ENCODE results near the gene ZNF227. TPM values are rescaled to one million over a fixed set of nuclear protein-coding genes. Genes with fewer than 3 reads are reported as not detected.
A peak's percentile ranks its signal among the peaks of the same experiment; 100 is the strongest.

Gene ZNF227
- total and polyA plus RNA-seq, 9 of the 15 experiments (the other 6 are each of a cell fraction or from before 2014, with no cell fraction given), result 3.0 to 15.1 (median 10.0) TPM

DNA sequence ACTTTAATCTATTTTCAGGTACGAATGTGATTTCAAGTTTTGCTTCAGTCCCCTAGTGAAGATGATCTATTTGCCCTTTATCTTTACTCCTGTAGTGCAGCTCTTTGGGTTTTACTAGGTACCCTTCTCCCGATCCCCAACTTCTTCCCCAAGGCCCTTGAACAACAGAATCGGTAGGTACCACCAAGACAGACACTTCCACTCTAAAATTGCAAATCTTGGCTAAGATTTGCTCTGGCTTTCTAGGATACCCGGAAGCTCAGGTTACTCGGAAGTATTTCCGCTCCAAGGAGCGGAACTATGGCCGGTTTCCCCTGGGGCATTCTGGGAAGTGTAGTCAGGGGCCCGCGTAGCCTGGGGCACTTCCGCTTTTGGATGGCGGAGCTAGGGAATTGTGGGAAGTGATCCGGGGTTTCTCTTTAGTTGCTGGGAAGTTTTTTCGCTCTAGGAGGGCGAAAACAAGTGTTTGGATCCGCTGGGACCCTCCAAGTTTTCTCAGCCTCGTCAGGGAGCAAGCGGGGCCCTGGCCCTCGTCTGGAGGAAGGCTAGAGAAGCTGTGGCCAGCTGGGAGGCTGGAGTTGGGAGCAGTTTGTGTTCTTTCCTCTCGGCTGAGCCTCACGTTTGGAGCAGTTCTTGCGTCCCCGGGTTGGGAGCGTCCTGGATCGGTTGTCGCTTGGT, 5.1 kb upstream of the ZNF227 start (continued):
- TF ChIP-seq, protein P1, sequence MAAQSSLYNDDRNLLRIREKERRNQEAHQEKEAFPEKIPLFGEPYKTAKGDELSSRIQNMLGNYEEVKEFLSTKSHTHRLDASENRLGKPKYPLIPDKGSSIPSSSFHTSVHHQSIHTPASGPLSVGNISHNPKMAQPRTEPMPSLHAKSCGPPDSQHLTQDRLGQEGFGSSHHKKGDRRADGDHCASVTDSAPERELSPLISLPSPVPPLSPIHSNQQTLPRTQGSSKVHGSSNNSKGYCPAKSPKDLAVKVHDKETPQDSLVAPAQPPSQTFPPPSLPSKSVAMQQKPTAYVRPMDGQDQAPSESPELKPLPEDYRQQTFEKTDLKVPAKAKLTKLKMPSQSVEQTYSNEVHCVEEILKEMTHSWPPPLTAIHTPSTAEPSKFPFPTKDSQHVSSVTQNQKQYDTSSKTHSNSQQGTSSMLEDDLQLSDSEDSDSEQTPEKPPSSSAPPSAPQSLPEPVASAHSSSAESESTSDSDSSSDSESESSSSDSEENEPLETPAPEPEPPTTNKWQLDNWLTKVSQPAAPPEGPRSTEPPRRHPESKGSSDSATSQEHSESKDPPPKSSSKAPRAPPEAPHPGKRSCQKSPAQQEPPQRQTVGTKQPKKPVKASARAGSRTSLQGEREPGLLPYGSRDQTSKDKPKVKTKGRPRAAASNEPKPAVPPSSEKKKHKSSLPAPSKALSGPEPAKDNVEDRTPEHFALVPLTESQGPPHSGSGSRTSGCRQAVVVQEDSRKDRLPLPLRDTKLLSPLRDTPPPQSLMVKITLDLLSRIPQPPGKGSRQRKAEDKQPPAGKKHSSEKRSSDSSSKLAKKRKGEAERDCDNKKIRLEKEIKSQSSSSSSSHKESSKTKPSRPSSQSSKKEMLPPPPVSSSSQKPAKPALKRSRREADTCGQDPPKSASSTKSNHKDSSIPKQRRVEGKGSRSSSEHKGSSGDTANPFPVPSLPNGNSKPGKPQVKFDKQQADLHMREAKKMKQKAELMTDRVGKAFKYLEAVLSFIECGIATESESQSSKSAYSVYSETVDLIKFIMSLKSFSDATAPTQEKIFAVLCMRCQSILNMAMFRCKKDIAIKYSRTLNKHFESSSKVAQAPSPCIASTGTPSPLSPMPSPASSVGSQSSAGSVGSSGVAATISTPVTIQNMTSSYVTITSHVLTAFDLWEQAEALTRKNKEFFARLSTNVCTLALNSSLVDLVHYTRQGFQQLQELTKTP (IDR thresholded peaks at IDR 0.05; ENCODE audit: low read depth in 1 of 2, partially characterized antibody in 2 of 2), result peak; percentile 21 to 94
- no peak for TF ChIP-seq RBM15 (IDR thresholded peaks at IDR 0.05; ENCODE audit: insufficient read depth, low read length)
- no peak for TF ChIP-seq HMGN3 (IDR thresholded peaks at IDR 0.05; ENCODE audit: borderline replicate concordance, extremely low read depth, insufficient read length, low read depth, low read length)
- TF ChIP-seq TSC22D4 (tag; IDR thresholded peaks at IDR 0.05), result no peak
- TF ChIP-seq, protein P2, sequence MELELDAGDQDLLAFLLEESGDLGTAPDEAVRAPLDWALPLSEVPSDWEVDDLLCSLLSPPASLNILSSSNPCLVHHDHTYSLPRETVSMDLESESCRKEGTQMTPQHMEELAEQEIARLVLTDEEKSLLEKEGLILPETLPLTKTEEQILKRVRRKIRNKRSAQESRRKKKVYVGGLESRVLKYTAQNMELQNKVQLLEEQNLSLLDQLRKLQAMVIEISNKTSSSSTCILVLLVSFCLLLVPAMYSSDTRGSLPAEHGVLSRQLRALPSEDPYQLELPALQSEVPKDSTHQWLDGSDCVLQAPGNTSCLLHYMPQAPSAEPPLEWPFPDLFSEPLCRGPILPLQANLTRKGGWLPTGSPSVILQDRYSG (tag; conservative IDR thresholded peaks at IDR 0.05; ENCODE audit: low read depth), result peak; percentile 67
- no peak for TF ChIP-seq PHB2 (IDR thresholded peaks at IDR 0.05; ENCODE audit: low read depth)
- TF ChIP-seq, protein P3, sequence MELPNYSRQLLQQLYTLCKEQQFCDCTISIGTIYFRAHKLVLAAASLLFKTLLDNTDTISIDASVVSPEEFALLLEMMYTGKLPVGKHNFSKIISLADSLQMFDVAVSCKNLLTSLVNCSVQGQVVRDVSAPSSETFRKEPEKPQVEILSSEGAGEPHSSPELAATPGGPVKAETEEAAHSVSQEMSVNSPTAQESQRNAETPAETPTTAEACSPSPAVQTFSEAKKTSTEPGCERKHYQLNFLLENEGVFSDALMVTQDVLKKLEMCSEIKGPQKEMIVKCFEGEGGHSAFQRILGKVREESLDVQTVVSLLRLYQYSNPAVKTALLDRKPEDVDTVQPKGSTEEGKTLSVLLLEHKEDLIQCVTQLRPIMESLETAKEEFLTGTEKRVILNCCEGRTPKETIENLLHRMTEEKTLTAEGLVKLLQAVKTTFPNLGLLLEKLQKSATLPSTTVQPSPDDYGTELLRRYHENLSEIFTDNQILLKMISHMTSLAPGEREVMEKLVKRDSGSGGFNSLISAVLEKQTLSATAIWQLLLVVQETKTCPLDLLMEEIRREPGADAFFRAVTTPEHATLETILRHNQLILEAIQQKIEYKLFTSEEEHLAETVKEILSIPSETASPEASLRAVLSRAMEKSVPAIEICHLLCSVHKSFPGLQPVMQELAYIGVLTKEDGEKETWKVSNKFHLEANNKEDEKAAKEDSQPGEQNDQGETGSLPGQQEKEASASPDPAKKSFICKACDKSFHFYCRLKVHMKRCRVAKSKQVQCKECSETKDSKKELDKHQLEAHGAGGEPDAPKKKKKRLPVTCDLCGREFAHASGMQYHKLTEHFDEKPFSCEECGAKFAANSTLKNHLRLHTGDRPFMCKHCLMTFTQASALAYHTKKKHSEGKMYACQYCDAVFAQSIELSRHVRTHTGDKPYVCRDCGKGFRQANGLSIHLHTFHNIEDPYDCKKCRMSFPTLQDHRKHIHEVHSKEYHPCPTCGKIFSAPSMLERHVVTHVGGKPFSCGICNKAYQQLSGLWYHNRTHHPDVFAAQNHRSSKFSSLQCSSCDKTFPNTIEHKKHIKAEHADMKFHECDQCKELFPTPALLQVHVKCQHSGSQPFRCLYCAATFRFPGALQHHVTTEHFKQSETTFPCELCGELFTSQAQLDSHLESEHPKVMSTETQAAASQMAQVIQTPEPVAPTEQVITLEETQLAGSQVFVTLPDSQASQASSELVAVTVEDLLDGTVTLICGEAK (IDR thresholded peaks at IDR 0.05), result peak; percentile 98
- TF ChIP-seq, protein P3 (CRISPR knock-in tag; IDR thresholded peaks at IDR 0.05), result no peak
- peak; percentile 99 for TF ChIP-seq SPI1 (IDR thresholded peaks at IDR 0.05; ENCODE audit: borderline replicate concordance, low read depth, low read length)
- TF ChIP-seq TBL1XR1 (IDR thresholded peaks at IDR 0.05; ENCODE audit: low read length in 2 of 2), result peak in 1 of 2 experiments; percentile 50; a peak in 1 of 4 replicates
- TF ChIP-seq JUND (IDR thresholded peaks at IDR 0.05; ENCODE audit: borderline replicate concordance, low read depth, low read length), result no peak
- TF ChIP-seq JUND (tag; IDR thresholded peaks at IDR 0.05; ENCODE audit: borderline replicate concordance, low read depth, low read length), result peak; percentile 44; the same call in 1 of the 3 replicates
- TF ChIP-seq RBFOX2 (IDR thresholded peaks at IDR 0.05; ENCODE audit: low read depth, low read length), result peak; percentile 71
